Measurements from ENCODE around the gene WNT3A.
"Not testable (repeated sequence)": the region's sequence is repeated elsewhere in the genome, so short reads cannot be mapped to it uniquely, and the experiment has no call there.

WNT3A gene

GRCh38 chr1:228006786-228007048, at the start of gene WNT3A:
TSS of gene WNT3A (plus strand) at chr1:228006998. CDS start at chr1:228007129, 131 bp downstream.
- no peak for DNase-seq (ENCODE audit: low spot score)
- FAIRE-seq, result no peak

GRCh38 chr1:227958617-227959324, 48.0 kb upstream of the WNT3A start:
- FAIRE-seq, result no peak
- no peak for DNase-seq (ENCODE audit: low spot score)

GRCh38 chr1:227959325-227959860, 47.4 kb upstream of the WNT3A start:
- DNase-seq (ENCODE audit: low spot score) (no peak), FAIRE-seq (no peak)

GRCh38 chr1:227961651-227962466, 44.9 kb upstream of the WNT3A start:
- DNase-seq (ENCODE audit: low spot score) (no peak), FAIRE-seq (no peak)

GRCh38 chr1:227966733-227967132, 40.1 kb upstream of the WNT3A start:
- FAIRE-seq, result not testable (repeated sequence)

GRCh38 chr1:227967815-227968214, 39.0 kb upstream of the WNT3A start:
- FAIRE-seq; DNase-seq (ENCODE audit: low spot score): not testable (repeated sequence)

More at GRCh38 chr1:227966733-227967132, 40.1 kb upstream of the WNT3A start:
- not testable (repeated sequence) for DNase-seq (ENCODE audit: low spot score)

GRCh38 chr1:227970076-227970995, 36.5 kb upstream of the WNT3A start:
- DNase-seq (ENCODE audit: low spot score); FAIRE-seq: not testable (repeated sequence)

- DNase-seq (ENCODE audit: low spot score); FAIRE-seq: not testable (repeated sequence)
Observed at GRCh38 chr1:227971216-227971615, 35.6 kb upstream of the WNT3A start.

GRCh38 chr1:227971643-227972282, 35.0 kb upstream of the WNT3A start:
- FAIRE-seq; DNase-seq (ENCODE audit: low spot score): not testable (repeated sequence)

GRCh38 chr1:227972283-227972679, 34.5 kb upstream of the WNT3A start:
- not testable (repeated sequence) for DNase-seq (ENCODE audit: low spot score); FAIRE-seq

GRCh38 chr1:227972843-227973374, 33.9 kb upstream of the WNT3A start:
- not testable (repeated sequence) for DNase-seq (ENCODE audit: low spot score)

GRCh38 chr1:227973724-227974288, 33.0 kb upstream of the WNT3A start:
- not testable (repeated sequence) for DNase-seq (ENCODE audit: low spot score); FAIRE-seq

More at GRCh38 chr1:227972843-227973374, 33.9 kb upstream of the WNT3A start:
- not testable (repeated sequence) for FAIRE-seq

GRCh38 chr1:227975583-227976283, 31.1 kb upstream of the WNT3A start:
- FAIRE-seq; DNase-seq (ENCODE audit: low spot score): not testable (repeated sequence)

- FAIRE-seq, result no peak
- no peak for DNase-seq (ENCODE audit: low spot score)
Observed at GRCh38 chr1:227987181-227987580, 19.6 kb upstream of the WNT3A start.

- no peak for FAIRE-seq
- DNase-seq (ENCODE audit: low spot score), result no peak
Observed at GRCh38 chr1:227994632-227995300, 12.0 kb upstream of the WNT3A start.

- DNase-seq (ENCODE audit: low spot score) (no peak), FAIRE-seq (no peak)
Observed at GRCh38 chr1:227996187-227996950, 10.4 kb upstream of the WNT3A start.

GRCh38 chr1:227998374-227999055, 8.3 kb upstream of the WNT3A start:
- DNase-seq (ENCODE audit: low spot score) (no peak), FAIRE-seq (no peak)
